B cell (primary cell): ENCODE data around the gene WDR1.

ENCODE experiments used
- EZH2 ChIP-seq: IDR thresholded peaks from 2 replicates; pipeline ENCODE4 v1.6.1; 2012; ENCODE audit warnings: borderline replicate concordance, low read depth, mild to moderate bottlenecking, moderate library complexity, low read length; ENCODE audit not compliant: insufficient read depth, poor library complexity, severe bottlenecking
- TF ChIP-seq, protein P1 (sequence below): fragments of 200-600 bp; IDR thresholded peaks from one replicate; pipeline ENCODE4 v1.8.0; 2022; ENCODE audit warnings: antibody characterized with exemption, mild to moderate bottlenecking

DNA sequence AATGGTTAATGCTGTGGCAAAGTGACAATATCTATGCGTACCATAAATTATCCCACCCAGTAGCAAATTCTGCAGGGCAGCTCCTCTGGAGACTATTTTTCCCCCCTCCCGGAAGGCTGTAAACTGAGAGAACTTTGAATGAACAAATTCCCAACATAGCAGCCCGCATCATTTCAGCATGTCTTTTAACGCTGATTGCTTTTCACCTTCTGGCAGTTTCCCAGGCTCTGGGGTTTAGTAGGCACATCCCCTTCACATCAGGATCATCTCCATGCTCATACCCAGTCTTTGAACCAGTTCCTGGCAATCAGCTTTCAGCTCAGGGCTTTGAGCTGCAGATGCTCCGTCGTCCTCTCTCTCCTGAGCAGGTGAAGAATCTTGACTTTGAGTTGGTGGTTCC is 26.6 kb upstream of the WDR1 start:
- TF ChIP-seq, protein P1, sequence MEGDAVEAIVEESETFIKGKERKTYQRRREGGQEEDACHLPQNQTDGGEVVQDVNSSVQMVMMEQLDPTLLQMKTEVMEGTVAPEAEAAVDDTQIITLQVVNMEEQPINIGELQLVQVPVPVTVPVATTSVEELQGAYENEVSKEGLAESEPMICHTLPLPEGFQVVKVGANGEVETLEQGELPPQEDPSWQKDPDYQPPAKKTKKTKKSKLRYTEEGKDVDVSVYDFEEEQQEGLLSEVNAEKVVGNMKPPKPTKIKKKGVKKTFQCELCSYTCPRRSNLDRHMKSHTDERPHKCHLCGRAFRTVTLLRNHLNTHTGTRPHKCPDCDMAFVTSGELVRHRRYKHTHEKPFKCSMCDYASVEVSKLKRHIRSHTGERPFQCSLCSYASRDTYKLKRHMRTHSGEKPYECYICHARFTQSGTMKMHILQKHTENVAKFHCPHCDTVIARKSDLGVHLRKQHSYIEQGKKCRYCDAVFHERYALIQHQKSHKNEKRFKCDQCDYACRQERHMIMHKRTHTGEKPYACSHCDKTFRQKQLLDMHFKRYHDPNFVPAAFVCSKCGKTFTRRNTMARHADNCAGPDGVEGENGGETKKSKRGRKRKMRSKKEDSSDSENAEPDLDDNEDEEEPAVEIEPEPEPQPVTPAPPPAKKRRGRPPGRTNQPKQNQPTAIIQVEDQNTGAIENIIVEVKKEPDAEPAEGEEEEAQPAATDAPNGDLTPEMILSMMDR: no peak
- no peak for TF ChIP-seq EZH2
